ENCODE results near the gene JAG2.

- TF ChIP-seq CTCF (IDR thresholded peaks at IDR 0.05; ENCODE audit: borderline replicate concordance, extremely low read depth, low read length, poor library complexity, severe bottlenecking): no peak
- no peak for TF ChIP-seq EZH2 (IDR thresholded peaks at IDR 0.05; ENCODE audit: borderline replicate concordance, low read depth, low read length, severe bottlenecking)
Observed at GRCh38 chr14:105153739-105154475, 14.7 kb downstream of the JAG2 start.

Measured in DND-41 (cell line).